Activated CD8-positive, alpha-beta T cell treated with anti-CD3 and anti-CD28 coated beads, Interleukin-2, amount 10 ng/mL, durations not matched to agents 7 days and 5 days (primary cell): Measurements from ENCODE around the gene MAPK8IP1. TPM values are rescaled to one million over a fixed set of nuclear protein-coding genes. Genes with fewer than 3 reads are reported as not detected.

Source experiments
- ATAC-seq: fragments of 150-1000 bp; cut with Tn5 transposase; one replicate; pipeline ENCODE4 v1.10.0; 2021; ENCODE audit warnings: moderate library complexity
- CTCF ChIA-PET: fragments of 350-600 bp; sonication (Branson Sonifier 250); formaldehyde crosslinking; loops from one replicate; lab custom pipeline; 2021; ENCODE audit warnings: antibody characterized with exemption; lab: Charles Lee
- POLR2A ChIA-PET: fragments of 350-600 bp; sonication (Branson Sonifier 250); formaldehyde crosslinking; loops from one replicate; lab custom pipeline; 2021; ENCODE audit warnings: antibody characterized with exemption; lab: Charles Lee
- DNase-seq: peaks from one replicate; pipeline ENCODE4 v3.0.0-alpha.2; 2020
- H3K27ac Mint-ChIP-seq: one replicate; pipeline ENCODE4 v1.8.0; 2021; ENCODE audit warnings: mild to moderate bottlenecking, mixed read lengths
- H3K27me3 Mint-ChIP-seq: one replicate; pipeline ENCODE4 v1.8.0; 2021; ENCODE audit warnings: low read depth, mixed read lengths
- H3K36me3 Mint-ChIP-seq: one replicate; pipeline ENCODE4 v1.8.0; 2021; ENCODE audit warnings: low read depth, mixed read lengths
- H3K4me1 Mint-ChIP-seq: one replicate; pipeline ENCODE4 v1.8.0; 2021; ENCODE audit warnings: low read depth, mixed read lengths
- H3K4me3 Mint-ChIP-seq: one replicate; pipeline ENCODE4 v1.8.0; 2021; ENCODE audit warnings: mild to moderate bottlenecking, mixed read lengths
- H3K9me3 Mint-ChIP-seq: one replicate; pipeline ENCODE4 v1.8.0; 2022; ENCODE audit warnings: mixed read lengths; ENCODE audit not compliant: insufficient read depth
- total RNA-seq, 2 experiments: library from RNA; stranded (reverse); gene quantifications; one replicate each; pipeline ENCODE4 v1.2.3, GENCODE V29; 2021

Gene MAPK8IP1
- total RNA-seq, 2 experiments from 2014 or later: 0.95 to 1.3 TPM

GRCh38 chr11:45917286-45917622, 31.8 kb downstream of the MAPK8IP1 start:
- Mint-ChIP-seq H3K4me3 (peak overlapping the region; percentile 94), H3K9me3 (no peaks in the 10 kb centered on the region), H3K27me3 (peaks cover 6% of the 10 kb centered on the region), H3K4me1 (peaks cover 50% of the 10 kb centered on the region), H3K27ac (peak overlapping the region; percentile 99), H3K36me3 (peaks cover 16% of the 10 kb centered on the region)
- DNase-seq (peak; percentile 49), ATAC-seq (peak; percentile 1)
- ChIA-PET POLR2A (interaction anchor here (0.5 to 2.5 kb wide), 7 partner anchors 8 to 69 kb away, joined by 3 to 16 read pairs (median 4); no protein-coding TSS in a partner anchor), CTCF (interaction anchor here (0.7 to 2.4 kb wide), 6 partner anchors 48 to 321 kb away, joined by 3 to 13 read pairs (median 4); partner anchors contain the start of gene CRY2)

GRCh38 chr11:45917623-45918330, 32.3 kb downstream of the MAPK8IP1 start, which contains the start of gene PEX16:
TSS of gene PEX16 (minus strand) at chr11:45917877. CDS start at chr11:45917811, 66 bp downstream.
- H3K4me3 Mint-ChIP-seq: peak within 1 kb of the TSS; percentile 94
- peaks cover 6% of the 10 kb centered on the region for H3K27me3 Mint-ChIP-seq
- H3K4me1 Mint-ChIP-seq: peaks cover 50% of the 10 kb centered on the region
- POLR2A ChIA-PET: interaction anchor here (0.7 to 2.5 kb wide), 7 partner anchors 9 to 83 kb away, joined by 3 to 16 read pairs (median 4); no protein-coding TSS in a partner anchor
- CTCF ChIA-PET: interaction anchor here (0.6 to 2.4 kb wide), 12 partner anchors 46 to 320 kb away, joined by 3 to 13 read pairs (median 4); partner anchors contain the start of gene CRY2
- H3K27ac Mint-ChIP-seq: peak within 1 kb of the TSS; percentile 99
- DNase-seq (peak; percentile 98), ATAC-seq (peak; percentile 94)
- H3K36me3 Mint-ChIP-seq: peaks cover 16% of the 10 kb centered on the region
- H3K9me3 Mint-ChIP-seq: no peaks in the 10 kb centered on the region

- ATAC-seq: peak; percentile 32
- H3K4me1 Mint-ChIP-seq: peaks cover 53% of the 10 kb centered on the region
- H3K36me3 Mint-ChIP-seq: peaks cover 16% of the 10 kb centered on the region
- ChIA-PET CTCF (interaction anchor here (0.6 to 2.4 kb wide), 9 partner anchors 46 to 320 kb away, joined by 3 to 13 read pairs (median 3); partner anchors contain the start of gene CRY2), POLR2A (interaction anchor here (0.7 to 2.5 kb wide), 6 partner anchors 9 to 83 kb away, joined by 3 to 16 read pairs (median 4); no protein-coding TSS in a partner anchor)
- peak; percentile 78 for DNase-seq
- peak overlapping the region; percentile 94 for H3K4me3 Mint-ChIP-seq
- peak overlapping the region; percentile 99 for H3K27ac Mint-ChIP-seq
- H3K9me3 Mint-ChIP-seq: no peaks in the 10 kb centered on the region
- H3K27me3 Mint-ChIP-seq: peaks cover 9% of the 10 kb centered on the region
Measured at GRCh38 chr11:45918331-45918941, 33.0 kb downstream of the MAPK8IP1 start.

- Mint-ChIP-seq H3K4me3 (peak overlapping the region; percentile 94), H3K36me3 (peaks cover 12% of the 10 kb centered on the region), H3K4me1 (peaks cover 50% of the 10 kb centered on the region), H3K9me3 (no peaks in the 10 kb centered on the region), H3K27ac (peak overlapping the region; percentile 99), H3K27me3 (peaks cover 13% of the 10 kb centered on the region)
- ChIA-PET CTCF (interaction anchor here (1.2 to 2.4 kb wide), 2 partner anchors 46 to 85 kb away, joined by 3 to 13 read pairs; no protein-coding TSS in a partner anchor), POLR2A (interaction anchor here (1.5 to 1.7 kb wide), 2 partner anchors 10 to 12 kb away, joined by 4 to 5 read pairs; no protein-coding TSS in a partner anchor)
- DNase-seq: no peak
- no peak for ATAC-seq
Measured at GRCh38 chr11:45918962-45919675, 33.7 kb downstream of the MAPK8IP1 start.

- peaks cover 45% of the 10 kb centered on the region for H3K4me1 Mint-ChIP-seq
- peak overlapping the region; percentile 94 for H3K4me3 Mint-ChIP-seq
- peaks cover 18% of the 10 kb centered on the region for H3K27me3 Mint-ChIP-seq
Measured at GRCh38 chr11:45919806-45920530, 34.5 kb downstream of the MAPK8IP1 start.

GRCh38 chr11:45920531-45921477, 35.4 kb downstream of the MAPK8IP1 start:
- ChIA-PET POLR2A (no interaction called here), CTCF (interaction anchor here (1.3 kb wide), 1 partner anchor 44 kb away, joined by 4 read pairs; no protein-coding TSS in a partner anchor)
- Mint-ChIP-seq H3K4me1 (peaks cover 42% of the 10 kb centered on the region), H3K27ac (no peak overlapping the region), H3K9me3 (no peaks in the 10 kb centered on the region), H3K4me3 (no peak overlapping the region), H3K27me3 (peaks cover 18% of the 10 kb centered on the region), H3K36me3 (peaks cover 6% of the 10 kb centered on the region)
- DNase-seq (no peak), ATAC-seq (no peak)

More at GRCh38 chr11:45919806-45920530, 34.5 kb downstream of the MAPK8IP1 start:
- DNase-seq (no peak), ATAC-seq (no peak)
- POLR2A ChIA-PET: no interaction called here
- Mint-ChIP-seq H3K36me3 (peaks cover 12% of the 10 kb centered on the region), H3K27ac (peak overlapping the region; percentile 99), H3K9me3 (no peaks in the 10 kb centered on the region)
- CTCF ChIA-PET: no interaction called here

GRCh38 chr11:45921561-45922424, 36.3 kb downstream of the MAPK8IP1 start:
- Mint-ChIP-seq H3K9me3 (no peaks in the 10 kb centered on the region), H3K27me3 (peaks cover 18% of the 10 kb centered on the region), H3K27ac (no peak overlapping the region), H3K4me3 (peak overlapping the region; percentile 25), H3K4me1 (peaks cover 35% of the 10 kb centered on the region), H3K36me3 (no peaks in the 10 kb centered on the region)
- no peak for DNase-seq
- ATAC-seq: no peak
- POLR2A ChIA-PET: no interaction called here
- CTCF ChIA-PET: interaction anchor here (1.3 kb wide), 1 partner anchor 43 kb away, joined by 4 read pairs; no protein-coding TSS in a partner anchor

GRCh38 chr11:45922425-45923082, 37.1 kb downstream of the MAPK8IP1 start, which contains the start of gene LARGE2:
TSS of gene LARGE2 (plus strand) at chr11:45922656. CDS start at chr11:45922883, 227 bp downstream.
- ATAC-seq (no peak), DNase-seq (no peak)
- peaks cover 18% of the 10 kb centered on the region for H3K27me3 Mint-ChIP-seq
- H3K4me3 Mint-ChIP-seq: peak within 1 kb of the TSS; percentile 60
- H3K27ac Mint-ChIP-seq: no peak within 1 kb of the TSS
- H3K4me1 Mint-ChIP-seq: peaks cover 39% of the 10 kb centered on the region
- POLR2A ChIA-PET: no interaction called here
- no peaks in the 10 kb centered on the region for H3K36me3 Mint-ChIP-seq
- CTCF ChIA-PET: interaction anchor here (0.9 kb wide), 1 partner anchor 177 kb away, joined by 3 read pairs; no protein-coding TSS in a partner anchor
- H3K9me3 Mint-ChIP-seq: no peaks in the 10 kb centered on the region
